Measurements from ENCODE around the gene TBX10. TPM values are rescaled to one million over a fixed set of nuclear protein-coding genes. Genes with fewer than 3 reads are reported as not detected.

Gene TBX10
- total RNA-seq, 1 donor from 2014 or later: not detected

DNA sequence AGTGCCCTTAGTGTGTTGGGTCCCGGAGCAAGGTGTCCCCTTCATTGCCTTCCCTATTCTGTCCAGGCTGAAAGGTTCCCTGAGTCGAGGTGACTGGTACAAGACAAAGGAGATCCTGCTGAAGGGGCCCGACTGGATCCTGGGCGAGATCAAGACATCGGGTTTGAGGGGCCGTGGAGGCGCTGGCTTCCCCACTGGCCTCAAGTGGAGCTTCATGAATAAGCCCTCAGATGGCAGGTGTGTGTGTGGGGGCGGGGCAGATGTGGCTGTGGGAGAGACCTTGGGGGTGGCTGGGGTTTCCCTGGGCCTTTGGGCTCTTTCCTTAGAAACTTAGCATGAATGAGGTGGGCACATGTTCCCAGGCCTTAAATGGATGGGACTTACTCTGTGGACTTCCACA is 31.1 kb downstream of the TBX10 start:
- TF ChIP-seq, protein P1, sequence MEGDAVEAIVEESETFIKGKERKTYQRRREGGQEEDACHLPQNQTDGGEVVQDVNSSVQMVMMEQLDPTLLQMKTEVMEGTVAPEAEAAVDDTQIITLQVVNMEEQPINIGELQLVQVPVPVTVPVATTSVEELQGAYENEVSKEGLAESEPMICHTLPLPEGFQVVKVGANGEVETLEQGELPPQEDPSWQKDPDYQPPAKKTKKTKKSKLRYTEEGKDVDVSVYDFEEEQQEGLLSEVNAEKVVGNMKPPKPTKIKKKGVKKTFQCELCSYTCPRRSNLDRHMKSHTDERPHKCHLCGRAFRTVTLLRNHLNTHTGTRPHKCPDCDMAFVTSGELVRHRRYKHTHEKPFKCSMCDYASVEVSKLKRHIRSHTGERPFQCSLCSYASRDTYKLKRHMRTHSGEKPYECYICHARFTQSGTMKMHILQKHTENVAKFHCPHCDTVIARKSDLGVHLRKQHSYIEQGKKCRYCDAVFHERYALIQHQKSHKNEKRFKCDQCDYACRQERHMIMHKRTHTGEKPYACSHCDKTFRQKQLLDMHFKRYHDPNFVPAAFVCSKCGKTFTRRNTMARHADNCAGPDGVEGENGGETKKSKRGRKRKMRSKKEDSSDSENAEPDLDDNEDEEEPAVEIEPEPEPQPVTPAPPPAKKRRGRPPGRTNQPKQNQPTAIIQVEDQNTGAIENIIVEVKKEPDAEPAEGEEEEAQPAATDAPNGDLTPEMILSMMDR (IDR thresholded peaks at IDR 0.05): no peak
- Mint-ChIP-seq H3K27ac (ENCODE audit: unreplicated experiment) (no peak overlapping the region), H3K4me1 (ENCODE audit: unreplicated experiment) (peaks cover 9% of the 10 kb centered on the region), H3K36me3 (ENCODE audit: unreplicated experiment) (peaks cover 11% of the 10 kb centered on the region), H3K9me3 (ENCODE audit: unreplicated experiment) (no peaks in the 10 kb centered on the region), H3K4me3 (ENCODE audit: unreplicated experiment) (peak overlapping the region; percentile 85), H3K27me3 (ENCODE audit: unreplicated experiment) (no peaks in the 10 kb centered on the region)
- DNase-seq (ENCODE audit: extremely low spot score, unreplicated experiment): no peak

DNA sequence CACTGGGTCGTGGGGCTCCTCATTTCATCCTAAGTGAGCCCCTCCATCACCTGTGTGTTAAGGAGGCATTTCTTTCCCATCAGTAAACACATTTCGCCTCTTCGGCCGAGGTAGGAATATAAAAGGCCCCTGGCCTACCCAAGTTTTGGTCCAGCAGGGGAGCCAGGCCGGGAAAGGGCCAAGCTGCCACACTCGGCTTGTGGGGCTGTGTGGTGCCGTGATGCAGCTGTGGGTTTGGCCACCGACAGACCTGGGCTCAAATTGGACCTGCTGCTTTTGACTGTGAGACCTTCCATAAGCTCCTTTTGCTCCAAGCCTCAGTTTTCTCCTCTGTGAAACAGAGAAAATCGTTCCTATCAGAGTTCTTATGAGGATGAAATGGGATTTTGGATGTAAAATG is 32.1 kb downstream of the TBX10 start:
- Mint-ChIP-seq H3K4me3 (ENCODE audit: unreplicated experiment) (peak overlapping the region; percentile 85), H3K9me3 (ENCODE audit: unreplicated experiment) (no peaks in the 10 kb centered on the region), H3K4me1 (ENCODE audit: unreplicated experiment) (peaks cover 9% of the 10 kb centered on the region), H3K27ac (ENCODE audit: unreplicated experiment) (peak overlapping the region; percentile 84), H3K36me3 (ENCODE audit: unreplicated experiment) (peaks cover 7% of the 10 kb centered on the region), H3K27me3 (ENCODE audit: unreplicated experiment) (peaks cover 7% of the 10 kb centered on the region)
- DNase-seq (ENCODE audit: extremely low spot score, unreplicated experiment): no peak
- TF ChIP-seq, protein P1 (IDR thresholded peaks at IDR 0.05): no peak

DNA sequence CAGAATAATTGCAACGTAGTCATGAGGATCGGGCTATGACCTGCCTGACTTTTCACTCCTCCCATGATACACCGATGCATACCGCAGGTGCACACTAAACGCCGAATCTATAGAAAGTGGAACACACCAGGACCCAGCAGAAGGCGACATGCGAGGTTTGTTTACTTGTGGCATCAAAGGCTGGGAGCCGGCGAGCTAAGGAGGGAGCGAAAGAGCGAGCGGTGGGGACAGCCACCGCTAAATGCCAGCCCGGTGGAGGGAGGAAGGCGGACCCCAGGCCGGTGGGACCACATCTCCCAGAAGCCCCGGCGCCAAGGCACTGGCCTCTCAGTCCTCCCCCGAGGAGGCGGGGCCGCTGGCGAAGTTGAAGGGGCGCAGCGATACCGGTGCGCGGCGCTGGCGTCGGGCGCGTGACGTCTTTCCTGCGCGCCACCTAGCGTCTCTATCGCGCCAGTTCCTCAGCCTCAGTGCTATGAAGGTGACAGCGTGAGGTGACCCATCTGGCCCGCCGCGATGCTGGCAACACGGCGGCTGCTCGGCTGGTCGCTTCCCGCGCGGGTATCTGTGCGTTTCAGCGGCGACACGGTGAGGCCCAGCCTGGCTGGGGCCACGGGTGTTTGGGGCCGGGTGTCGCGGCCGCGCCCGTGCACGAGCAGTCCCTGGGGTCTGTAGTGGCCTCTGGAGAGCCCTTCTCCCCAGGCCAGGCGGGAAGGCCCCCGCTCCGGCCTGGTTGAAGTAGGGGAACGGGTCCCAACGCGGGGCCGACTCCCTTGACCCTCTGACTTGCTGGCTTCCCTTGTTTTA is 32.9 kb downstream of the TBX10 start, which contains the start of gene NDUFV1:
Gene NDUFV1 (plus strand): TSS at position 445 of the 804 bp plus-strand sequence. CDS start 69 bp downstream, at position 514.
- H3K4me3 Mint-ChIP-seq (ENCODE audit: unreplicated experiment): peak within 1 kb of the TSS; percentile 85
- H3K9me3 Mint-ChIP-seq (ENCODE audit: unreplicated experiment): no peaks in the 10 kb centered on the region
- TF ChIP-seq, protein P1 (IDR thresholded peaks at IDR 0.05): peak; percentile 52
- H3K27ac Mint-ChIP-seq (ENCODE audit: unreplicated experiment): peak within 1 kb of the TSS; percentile 84
- H3K27me3 Mint-ChIP-seq (ENCODE audit: unreplicated experiment): peaks cover 10% of the 10 kb centered on the region
- peaks cover 2% of the 10 kb centered on the region for H3K36me3 Mint-ChIP-seq (ENCODE audit: unreplicated experiment)
- peak; percentile 98 for DNase-seq (ENCODE audit: extremely low spot score, unreplicated experiment)
- H3K4me1 Mint-ChIP-seq (ENCODE audit: unreplicated experiment): peaks cover 9% of the 10 kb centered on the region

DNA sequence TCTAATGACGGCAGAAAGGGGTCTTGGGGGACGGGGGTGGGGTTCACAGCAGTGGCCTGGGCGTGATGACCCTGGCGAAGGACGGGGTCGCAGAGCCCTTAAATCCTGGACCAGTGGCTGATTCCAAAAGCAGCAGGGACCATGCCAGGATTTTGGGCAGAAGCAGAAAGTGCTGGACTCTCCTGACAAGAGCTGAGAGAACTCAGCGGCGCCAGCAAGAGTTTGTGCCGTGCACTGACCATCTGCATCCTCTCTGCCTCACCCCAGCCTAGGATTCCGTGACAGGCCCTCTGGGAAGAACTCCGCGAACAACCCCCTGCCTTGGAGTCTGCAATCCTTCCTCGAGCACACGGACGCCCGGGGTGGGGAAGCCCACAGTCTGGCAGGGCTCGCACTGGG is 33.5 kb downstream of the TBX10 start:
- Mint-ChIP-seq H3K27ac (ENCODE audit: unreplicated experiment) (peak overlapping the region; percentile 57), H3K9me3 (ENCODE audit: unreplicated experiment) (no peaks in the 10 kb centered on the region), H3K27me3 (ENCODE audit: unreplicated experiment) (peaks cover 13% of the 10 kb centered on the region), H3K4me1 (ENCODE audit: unreplicated experiment) (peaks cover 9% of the 10 kb centered on the region), H3K4me3 (ENCODE audit: unreplicated experiment) (peak overlapping the region; percentile 85), H3K36me3 (ENCODE audit: unreplicated experiment) (peaks cover 2% of the 10 kb centered on the region)
- TF ChIP-seq, protein P1 (IDR thresholded peaks at IDR 0.05): no peak
- DNase-seq (ENCODE audit: extremely low spot score, unreplicated experiment): no peak

DNA sequence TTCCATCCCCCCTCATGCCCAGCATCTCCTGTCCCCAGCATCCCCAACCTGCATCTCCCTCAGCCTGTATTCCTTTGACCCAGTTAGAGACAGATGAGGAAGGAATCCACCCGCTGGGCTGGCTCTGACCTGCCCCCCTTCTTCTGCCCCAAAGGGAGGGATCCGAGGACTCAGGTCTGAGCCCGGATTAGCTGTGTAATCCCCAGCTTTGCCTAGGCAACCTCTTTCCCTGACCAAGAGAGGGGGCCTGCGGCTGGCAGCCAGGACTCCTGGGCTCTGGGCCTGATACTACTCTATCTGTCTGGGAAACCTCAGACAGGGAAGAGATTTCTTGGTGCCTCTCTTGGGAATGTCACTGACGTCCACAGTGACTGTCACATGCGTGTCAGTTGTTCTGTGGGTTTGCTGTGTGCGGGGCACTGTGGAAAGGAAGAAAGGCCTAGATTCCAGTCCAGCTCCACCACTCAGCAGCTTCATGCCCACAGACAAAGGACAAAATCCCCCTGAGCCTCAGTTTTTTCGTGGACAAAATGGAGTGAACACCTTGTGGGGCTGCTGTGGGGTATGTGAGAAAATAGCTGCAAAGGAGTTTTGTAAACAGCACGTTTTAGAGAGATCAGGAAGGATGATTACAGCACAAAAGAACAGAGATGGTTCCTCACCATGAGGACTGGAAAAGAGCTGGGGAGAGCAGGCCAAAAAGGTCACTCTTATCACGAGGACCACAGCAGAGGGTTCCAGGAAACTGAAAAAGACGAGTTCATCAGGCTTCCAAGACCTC is 34.1 kb downstream of the TBX10 start:
- Mint-ChIP-seq H3K36me3 (ENCODE audit: unreplicated experiment) (no peaks in the 10 kb centered on the region), H3K4me3 (ENCODE audit: unreplicated experiment) (peak overlapping the region; percentile 54), H3K27me3 (ENCODE audit: unreplicated experiment) (peaks cover 20% of the 10 kb centered on the region), H3K4me1 (ENCODE audit: unreplicated experiment) (peaks cover 9% of the 10 kb centered on the region), H3K27ac (ENCODE audit: unreplicated experiment) (no peak overlapping the region), H3K9me3 (ENCODE audit: unreplicated experiment) (no peaks in the 10 kb centered on the region)
- TF ChIP-seq, protein P1 (IDR thresholded peaks at IDR 0.05): no peak
- DNase-seq (ENCODE audit: extremely low spot score, unreplicated experiment): no peak

Data from osteocyte (in vitro differentiated cells).